Fibroblast of mammary gland (primary cell): ENCODE data around the gene KIF25.

Experiments
- DNase-seq: peaks from one replicate; pipeline ENCODE4 v3.0.0-alpha.2; 2010; ENCODE audit warnings: low read depth
- H3K4me3 ChIP-seq: 2 replicates; pipeline ENCODE4 v1.5.1; 2011; ENCODE audit warnings: low read depth, mild to moderate bottlenecking, low read length, moderate library complexity; ENCODE audit not compliant: control insufficient read depth
- TF ChIP-seq, protein P1 (sequence below): conservative IDR thresholded peaks from 2 replicates; pipeline ENCODE4 v1.5.1; 2011; ENCODE audit warnings: low read depth, low read length, inconsistent platforms; ENCODE audit not compliant: control insufficient read depth, insufficient read depth

Gene KIF25

DNA sequence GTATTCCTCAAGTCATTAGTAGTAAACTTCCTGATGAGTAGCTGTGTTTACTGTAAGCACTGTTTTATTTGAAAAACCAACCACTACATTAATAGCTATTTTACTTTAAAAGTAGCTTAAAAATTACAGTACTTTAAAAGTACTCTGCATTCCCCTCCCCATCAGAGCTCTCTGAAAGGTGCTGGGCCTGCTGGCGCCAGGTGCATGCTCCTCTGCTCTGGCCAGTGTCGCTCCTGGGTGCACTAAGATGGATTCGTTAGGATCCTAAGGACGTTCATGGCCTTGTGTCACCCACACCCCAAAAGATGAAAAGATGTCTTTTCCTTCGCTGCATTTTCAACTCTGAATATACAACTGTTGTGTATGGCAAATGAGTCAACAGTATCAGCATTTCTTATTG, 43.9 kb upstream of the KIF25 start:
- TF ChIP-seq, protein P1, sequence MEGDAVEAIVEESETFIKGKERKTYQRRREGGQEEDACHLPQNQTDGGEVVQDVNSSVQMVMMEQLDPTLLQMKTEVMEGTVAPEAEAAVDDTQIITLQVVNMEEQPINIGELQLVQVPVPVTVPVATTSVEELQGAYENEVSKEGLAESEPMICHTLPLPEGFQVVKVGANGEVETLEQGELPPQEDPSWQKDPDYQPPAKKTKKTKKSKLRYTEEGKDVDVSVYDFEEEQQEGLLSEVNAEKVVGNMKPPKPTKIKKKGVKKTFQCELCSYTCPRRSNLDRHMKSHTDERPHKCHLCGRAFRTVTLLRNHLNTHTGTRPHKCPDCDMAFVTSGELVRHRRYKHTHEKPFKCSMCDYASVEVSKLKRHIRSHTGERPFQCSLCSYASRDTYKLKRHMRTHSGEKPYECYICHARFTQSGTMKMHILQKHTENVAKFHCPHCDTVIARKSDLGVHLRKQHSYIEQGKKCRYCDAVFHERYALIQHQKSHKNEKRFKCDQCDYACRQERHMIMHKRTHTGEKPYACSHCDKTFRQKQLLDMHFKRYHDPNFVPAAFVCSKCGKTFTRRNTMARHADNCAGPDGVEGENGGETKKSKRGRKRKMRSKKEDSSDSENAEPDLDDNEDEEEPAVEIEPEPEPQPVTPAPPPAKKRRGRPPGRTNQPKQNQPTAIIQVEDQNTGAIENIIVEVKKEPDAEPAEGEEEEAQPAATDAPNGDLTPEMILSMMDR: no peak
- no peak overlapping the region for H3K4me3 ChIP-seq
- no peak for DNase-seq

DNA sequence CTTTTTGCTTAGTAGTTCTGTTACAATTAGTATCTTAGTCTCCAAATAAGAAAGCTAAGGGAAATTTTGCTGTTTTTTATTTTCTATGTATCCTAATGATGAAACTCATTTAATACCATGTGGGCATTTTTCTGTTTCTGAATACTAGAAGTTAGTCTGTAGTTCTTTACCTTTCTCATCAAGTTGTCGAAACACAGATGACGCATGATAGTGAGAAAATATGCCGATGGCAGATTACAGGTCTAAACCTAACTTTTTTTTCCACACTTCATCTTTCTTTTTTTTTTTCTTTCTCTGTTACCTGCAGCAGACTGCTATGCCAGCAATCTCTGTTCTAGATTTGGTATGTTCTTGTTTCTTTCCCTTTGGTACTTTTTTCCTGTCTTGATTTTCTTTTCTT, 43.3 kb upstream of the KIF25 start:
- no peak overlapping the region for H3K4me3 ChIP-seq
- TF ChIP-seq, protein P1: no peak
- no peak for DNase-seq

DNA sequence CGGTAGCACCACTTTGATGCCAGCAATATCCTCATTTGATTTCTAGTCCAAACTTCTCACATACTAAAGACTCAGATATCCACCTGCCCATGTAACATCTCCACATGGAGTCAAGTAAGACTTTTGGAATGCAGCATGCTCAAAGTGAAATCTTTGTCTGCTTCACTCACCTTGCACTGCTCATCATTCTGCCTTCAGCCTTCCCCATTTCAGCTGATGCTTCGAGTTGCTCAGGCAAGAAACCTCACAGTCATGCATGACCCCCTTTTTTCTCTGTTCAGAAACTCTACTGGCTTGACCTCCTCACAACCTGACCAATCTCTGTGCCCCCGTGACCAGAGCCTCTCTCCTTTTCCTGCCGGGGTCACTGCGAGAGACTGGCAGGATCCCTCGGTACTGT, 41.0 kb upstream of the KIF25 start:
- no peak overlapping the region for H3K4me3 ChIP-seq
- TF ChIP-seq, protein P1: no peak
- no peak for DNase-seq

DNA sequence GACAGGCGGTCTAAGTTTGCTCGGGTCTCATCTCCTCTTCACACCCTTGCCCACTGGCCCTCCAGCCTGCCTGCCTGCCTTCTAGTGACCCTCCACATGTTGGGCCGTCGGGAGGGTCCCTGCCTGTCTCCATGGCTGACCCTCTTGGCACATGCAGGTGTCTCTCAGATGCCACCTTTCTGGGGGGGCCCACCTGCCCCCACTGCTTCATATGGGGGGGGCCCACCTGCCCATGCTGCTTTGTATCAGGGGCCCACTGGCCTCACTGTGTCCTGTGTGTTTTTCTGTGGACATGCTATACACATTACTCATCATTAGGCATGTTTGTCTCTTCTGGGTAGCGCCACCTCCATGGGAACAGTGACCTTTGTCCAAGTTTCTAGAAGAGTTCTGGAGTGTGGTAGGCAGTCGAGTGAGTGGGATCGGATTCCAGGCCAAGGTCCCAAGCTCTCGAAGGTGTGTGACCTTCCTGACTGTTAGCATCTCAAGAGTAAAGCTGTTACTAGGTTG, 40.4 kb upstream of the KIF25 start:
- TF ChIP-seq, protein P1: no peak
- peak; percentile 18 for DNase-seq
- no peak overlapping the region for H3K4me3 ChIP-seq

DNA sequence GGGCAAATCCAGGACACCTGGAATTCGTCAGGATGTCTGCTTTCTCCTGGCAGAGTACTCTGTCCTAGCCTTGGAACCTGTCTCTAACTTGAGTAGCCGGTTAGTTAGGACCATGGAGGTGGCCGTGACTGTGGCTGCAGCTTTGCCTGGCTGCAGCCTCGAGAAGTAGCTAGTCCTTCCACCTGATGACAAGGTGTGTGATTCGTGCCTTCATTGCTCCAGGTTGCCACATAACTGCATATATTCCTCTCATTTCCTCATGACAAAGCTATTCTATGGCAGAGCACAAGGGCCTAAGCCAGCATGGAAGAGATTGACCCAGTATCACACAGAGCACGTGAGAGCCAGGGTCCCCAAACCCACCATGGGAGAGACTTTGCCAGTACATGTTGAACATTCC, 39.8 kb upstream of the KIF25 start:
- no peak overlapping the region for H3K4me3 ChIP-seq
- TF ChIP-seq, protein P1: no peak

DNA sequence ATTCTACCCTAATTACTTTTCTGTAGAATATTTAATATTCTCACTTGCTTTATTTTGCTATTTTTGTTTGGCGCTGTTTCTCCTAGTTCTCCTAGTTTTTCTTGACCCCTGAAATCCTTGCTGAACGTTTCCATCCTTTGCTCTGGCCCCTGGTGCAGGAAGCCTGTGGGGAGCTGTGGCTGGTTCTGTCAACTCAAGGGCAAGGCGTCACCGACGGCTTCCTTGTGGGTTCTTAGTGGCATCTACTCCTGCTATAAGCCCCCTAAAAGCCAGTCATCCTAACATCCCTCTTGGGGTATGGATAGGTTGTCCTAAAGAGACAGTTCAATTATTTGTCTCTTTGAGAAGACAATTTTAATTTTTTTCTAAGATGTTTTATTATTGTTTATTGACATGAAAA, 36.9 kb upstream of the KIF25 start:
- TF ChIP-seq, protein P1: no peak
- no peak overlapping the region for H3K4me3 ChIP-seq
- no peak for DNase-seq

More for the DNA sequence above, 39.8 kb upstream of the KIF25 start:
- no peak for DNase-seq

DNA sequence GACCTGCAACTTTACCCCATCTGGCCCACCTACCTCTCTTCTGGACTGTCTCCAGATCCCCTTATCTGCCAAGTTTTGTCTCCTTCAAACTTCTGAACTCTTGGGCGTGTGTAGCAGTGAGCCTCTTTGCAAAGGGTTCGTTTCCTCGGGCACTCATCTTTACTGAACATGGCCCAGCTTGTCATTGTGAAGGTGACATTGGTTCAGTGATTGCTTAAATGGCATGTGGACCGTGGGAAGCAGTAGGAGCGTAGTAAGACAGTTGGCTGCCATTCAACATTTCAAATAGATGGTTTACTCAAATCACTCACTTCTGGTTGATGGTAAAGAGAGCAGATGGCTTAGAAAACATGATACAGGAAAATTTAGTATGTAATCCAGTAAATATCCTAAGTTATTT, 34.8 kb upstream of the KIF25 start:
- H3K4me3 ChIP-seq: no peak overlapping the region
- TF ChIP-seq, protein P1: no peak
- no peak for DNase-seq
